Measurements from ENCODE around the gene CDCP2. TPM values are rescaled to one million over a fixed set of nuclear protein-coding genes. Genes with fewer than 3 reads are reported as not detected.
A peak's percentile ranks its signal among the peaks of the same experiment; 100 is the strongest.
"Not testable (repeated sequence)": the region's sequence is repeated elsewhere in the genome, so short reads cannot be mapped to it uniquely, and the experiment has no call there.

The CDCP2 gene
- total RNA-seq, 5 donors from 2014 or later (not counting 1 experiment from before 2014, with no cell fraction given), result 0.25 to 0.35 (median 0.35) TPM; not detected in 2

DNA sequence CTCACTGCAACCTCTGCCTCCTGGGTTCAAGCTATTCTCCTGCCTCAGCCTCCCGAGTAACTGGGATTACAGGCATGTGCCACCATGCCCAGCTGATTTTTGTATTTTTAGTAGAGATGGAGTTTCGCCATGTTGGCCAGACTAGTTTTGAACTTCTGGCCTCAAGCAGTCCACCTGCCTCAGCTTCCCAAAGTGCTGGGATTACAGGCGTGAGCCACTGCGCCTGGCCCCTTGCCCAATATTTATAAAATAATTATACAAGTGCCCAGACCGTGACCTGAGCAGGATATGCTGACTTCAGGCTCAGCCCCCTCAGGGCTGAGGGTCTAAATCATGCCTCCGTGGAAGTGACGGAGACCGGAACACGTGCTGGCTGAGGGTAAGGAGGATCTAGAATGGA, 48.2 kb downstream of the CDCP2 start:
- H3K4me3 ChIP-seq (ENCODE audit: control insufficient read depth in 1 of 2, extremely low read depth in 1 of 2, low read length in 1 of 2); H3K27ac Mint-ChIP-seq; H3K27ac ChIP-seq (ENCODE audit: low read length); DNase-seq; H3K4me1 Mint-ChIP-seq; H3K4me1 ChIP-seq (ENCODE audit: control insufficient read depth in 1 of 2, extremely low read depth in 1 of 2, insufficient read depth in 2 of 2, low read length in 2 of 2); H3K4me3 Mint-ChIP-seq; H3K9me3 Mint-ChIP-seq; H3K27me3 Mint-ChIP-seq; POLR2A ChIA-PET; H3K9me3 ChIP-seq; H3K27me3 ChIP-seq (replicated peaks in 1 of 2; ENCODE audit: control insufficient read depth in 2 of 2, extremely low read depth in 1 of 2, insufficient read depth in 2 of 2, low read length in 1 of 2); ATAC-seq (replicated peaks in 1 of 4); H3K36me3 ChIP-seq (ENCODE audit: control insufficient read depth in 2 of 2, extremely low read depth in 1 of 2, insufficient read depth in 1 of 2, low read length in 1 of 2); CTCF ChIA-PET: not testable (repeated sequence)
- 97% methylated on average over 7 of the region's 9 CpGs for WGBS (ENCODE audit: insufficient coverage)
- H3K36me3 Mint-ChIP-seq, result peaks cover 30% of the 10 kb centered on the region

DNA sequence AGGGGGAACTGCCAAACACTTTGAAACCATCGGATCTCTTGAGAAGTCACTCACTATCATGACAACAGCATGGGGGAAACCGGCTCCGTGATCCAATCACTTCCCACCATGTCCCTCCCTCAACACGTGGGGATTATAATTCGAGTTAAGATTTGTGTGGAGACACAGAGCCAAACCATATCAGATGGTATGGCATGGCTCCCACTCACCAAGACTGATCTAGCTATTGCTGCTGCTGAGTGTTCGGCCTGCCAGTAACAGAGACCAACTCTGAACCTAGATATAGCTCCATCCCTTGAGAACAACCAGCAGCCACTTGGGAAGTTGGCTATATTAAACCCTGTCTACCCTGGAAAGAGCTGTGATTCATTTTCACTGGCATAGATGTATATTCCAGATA, 49.4 kb downstream of the CDCP2 start:
- no peaks in the 10 kb centered on the region for H3K27me3 ChIP-seq (replicated peaks in 1 of 2; ENCODE audit: control insufficient read depth in 2 of 2, extremely low read depth in 1 of 2, insufficient read depth in 2 of 2, low read length in 1 of 2)
- Mint-ChIP-seq H3K36me3 (peaks cover 38% of the 10 kb centered on the region), H3K9me3 (no peaks in the 10 kb centered on the region), H3K4me1 (peaks cover 0 to 7% (median 2%) of the 10 kb centered on the region in 3 donors), H3K4me3 (no peak overlapping the region), H3K27ac (no peak overlapping the region), H3K27me3 (no peaks in the 10 kb centered on the region)
- peaks cover 4 to 9% of the 10 kb centered on the region in 2 donors for H3K36me3 ChIP-seq (ENCODE audit: control insufficient read depth in 2 of 2, extremely low read depth in 1 of 2, insufficient read depth in 1 of 2, low read length in 1 of 2)
- H3K4me3 ChIP-seq (ENCODE audit: control insufficient read depth in 1 of 2, extremely low read depth in 1 of 2, low read length in 1 of 2), result no peak overlapping the region
- CTCF ChIA-PET, result interaction anchor here in 1 of 2 donors (0.5 kb wide), 1 partner anchor 386 kb away, joined by 3 read pairs; no protein-coding TSS in a partner anchor
- POLR2A ChIA-PET, result no interaction called here
- ATAC-seq (replicated peaks in 1 of 4), result no peak
- H3K4me1 ChIP-seq (ENCODE audit: control insufficient read depth in 1 of 2, extremely low read depth in 1 of 2, insufficient read depth in 2 of 2, low read length in 2 of 2), result no peaks in the 10 kb centered on the region
- H3K27ac ChIP-seq (ENCODE audit: low read length), result no peak overlapping the region
- WGBS (ENCODE audit: insufficient coverage), result no CpG with 5 or more reads among the region's 6 CpGs
- DNase-seq, result no peak
- H3K9me3 ChIP-seq, result no peaks in the 10 kb centered on the region

DNA sequence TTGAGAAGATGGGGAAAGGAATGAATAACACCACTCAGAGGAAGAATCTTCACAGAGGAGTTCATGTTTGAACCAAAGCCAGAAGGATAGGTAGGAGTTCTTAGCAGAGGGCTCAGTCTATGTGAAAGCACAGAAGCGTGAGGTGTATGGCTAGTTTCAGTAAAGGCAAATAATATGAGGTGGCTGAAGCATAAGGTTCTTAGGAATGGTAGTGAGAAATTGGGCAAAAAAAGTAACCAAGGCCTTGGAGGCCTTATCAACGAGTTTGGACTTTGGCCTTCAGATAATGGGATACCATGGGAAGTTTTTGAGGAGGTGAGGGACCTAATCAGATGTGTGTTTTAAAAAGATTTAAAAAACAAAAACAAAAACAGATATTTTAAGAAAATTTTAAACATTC, 52.3 kb downstream of the CDCP2 start:
- Mint-ChIP-seq H3K36me3 (peaks cover 62% of the 10 kb centered on the region), H3K4me1 (peaks cover 0 to 7% (median 2%) of the 10 kb centered on the region in 3 donors), H3K27me3 (no peaks in the 10 kb centered on the region), H3K9me3 (no peaks in the 10 kb centered on the region), H3K4me3 (no peak overlapping the region), H3K27ac (peak overlapping the region in 1 of 2 donors; percentile 26)
- DNase-seq (no peak), ATAC-seq (replicated peaks in 1 of 4) (no peak)
- CTCF ChIA-PET, result no interaction called here
- H3K36me3 ChIP-seq (ENCODE audit: control insufficient read depth in 2 of 2, extremely low read depth in 1 of 2, insufficient read depth in 1 of 2, low read length in 1 of 2), result peaks cover 4 to 29% of the 10 kb centered on the region in 2 donors
- no peaks in the 10 kb centered on the region for H3K4me1 ChIP-seq (ENCODE audit: control insufficient read depth in 1 of 2, extremely low read depth in 1 of 2, insufficient read depth in 2 of 2, low read length in 2 of 2)
- H3K9me3 ChIP-seq, result no peaks in the 10 kb centered on the region
- H3K27me3 ChIP-seq (replicated peaks in 1 of 2; ENCODE audit: control insufficient read depth in 2 of 2, extremely low read depth in 1 of 2, insufficient read depth in 2 of 2, low read length in 1 of 2), result no peaks in the 10 kb centered on the region
- WGBS (ENCODE audit: insufficient coverage), result 82% methylated on average over 1 of the region's 2 CpGs
- POLR2A ChIA-PET, result no interaction called here
- no peak overlapping the region for H3K27ac ChIP-seq (ENCODE audit: low read length)
- no peak overlapping the region for H3K4me3 ChIP-seq (ENCODE audit: control insufficient read depth in 1 of 2, extremely low read depth in 1 of 2, low read length in 1 of 2)

- ATAC-seq (replicated peaks in 1 of 4), result no peak
- Mint-ChIP-seq H3K9me3 (no peaks in the 10 kb centered on the region), H3K27me3 (no peaks in the 10 kb centered on the region)
Observed at GRCh38 chr1:54099061-54099610, 53.7 kb downstream of the CDCP2 start.

DNA sequence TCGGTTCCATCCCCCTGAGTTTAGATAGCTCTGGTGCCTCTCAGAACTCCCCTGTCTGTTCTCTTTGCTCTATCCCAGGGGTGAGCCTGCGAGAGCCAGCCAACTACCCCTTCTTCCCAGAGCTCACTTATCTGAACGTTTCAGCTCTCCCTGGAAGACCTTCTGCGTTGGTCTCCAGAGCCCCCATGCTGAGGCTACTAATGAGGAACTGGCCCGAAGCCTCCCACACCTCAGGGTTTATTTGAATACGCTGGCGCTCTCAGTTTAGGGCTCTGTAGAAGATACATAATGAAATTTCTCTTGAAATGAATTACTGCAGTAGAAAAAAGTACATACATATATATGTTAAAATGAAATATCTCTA, 55.9 kb downstream of the CDCP2 start:
- H3K4me3 ChIP-seq (ENCODE audit: control insufficient read depth in 1 of 2, extremely low read depth in 1 of 2, low read length in 1 of 2), result no peak overlapping the region
- CTCF ChIA-PET, result no interaction called here
- Mint-ChIP-seq H3K36me3 (peaks cover 57% of the 10 kb centered on the region), H3K9me3 (no peaks in the 10 kb centered on the region), H3K4me1 (peaks cover 0 to 7% (median 2%) of the 10 kb centered on the region in 3 donors), H3K4me3 (no peak overlapping the region), H3K27me3 (no peaks in the 10 kb centered on the region), H3K27ac (no peak overlapping the region)
- no peaks in the 10 kb centered on the region for H3K27me3 ChIP-seq (replicated peaks in 1 of 2; ENCODE audit: control insufficient read depth in 2 of 2, extremely low read depth in 1 of 2, insufficient read depth in 2 of 2, low read length in 1 of 2)
- ATAC-seq (replicated peaks in 1 of 4), result no peak
- no peak overlapping the region for H3K27ac ChIP-seq (ENCODE audit: low read length)
- H3K4me1 ChIP-seq (ENCODE audit: control insufficient read depth in 1 of 2, extremely low read depth in 1 of 2, insufficient read depth in 2 of 2, low read length in 2 of 2), result no peaks in the 10 kb centered on the region
- 61% methylated on average over 3 of the region's 7 CpGs for WGBS (ENCODE audit: insufficient coverage)
- no peak for DNase-seq
- no peaks in the 10 kb centered on the region for H3K9me3 ChIP-seq
- POLR2A ChIA-PET, result no interaction called here
- peaks cover 0 to 31% of the 10 kb centered on the region in 2 donors for H3K36me3 ChIP-seq (ENCODE audit: control insufficient read depth in 2 of 2, extremely low read depth in 1 of 2, insufficient read depth in 1 of 2, low read length in 1 of 2)

More at GRCh38 chr1:54099061-54099610, 53.7 kb downstream of the CDCP2 start:
- no peak overlapping the region for H3K4me3 Mint-ChIP-seq
- H3K36me3 ChIP-seq (ENCODE audit: control insufficient read depth in 2 of 2, extremely low read depth in 1 of 2, insufficient read depth in 1 of 2, low read length in 1 of 2), result peaks cover 4 to 32% of the 10 kb centered on the region in 2 donors
- peaks cover 0 to 7% (median 2%) of the 10 kb centered on the region in 3 donors for H3K4me1 Mint-ChIP-seq
- no peaks in the 10 kb centered on the region for H3K9me3 ChIP-seq
- H3K36me3 Mint-ChIP-seq, result peaks cover 63% of the 10 kb centered on the region
- no peak overlapping the region for H3K4me3 ChIP-seq (ENCODE audit: control insufficient read depth in 1 of 2, extremely low read depth in 1 of 2, low read length in 1 of 2)
- H3K27me3 ChIP-seq (replicated peaks in 1 of 2; ENCODE audit: control insufficient read depth in 2 of 2, extremely low read depth in 1 of 2, insufficient read depth in 2 of 2, low read length in 1 of 2), result no peaks in the 10 kb centered on the region
- H3K27ac Mint-ChIP-seq, result no peak overlapping the region
- WGBS (ENCODE audit: insufficient coverage), result 68% methylated on average over 3 of the region's 6 CpGs
- POLR2A ChIA-PET, result interaction anchor here in 1 of 2 donors (0.6 kb wide), 1 partner anchor 260 kb away, joined by 3 read pairs; no protein-coding TSS in a partner anchor
- H3K4me1 ChIP-seq (ENCODE audit: control insufficient read depth in 1 of 2, extremely low read depth in 1 of 2, insufficient read depth in 2 of 2, low read length in 2 of 2), result no peaks in the 10 kb centered on the region
- no peak overlapping the region for H3K27ac ChIP-seq (ENCODE audit: low read length)
- CTCF ChIA-PET, result no interaction called here
- no peak for DNase-seq

GRCh38 chr1:54096227-54096876, 56.4 kb downstream of the CDCP2 start:
- ChIA-PET CTCF (no interaction called here), POLR2A (interaction anchor here in 1 of 2 donors (0.5 kb wide), 1 partner anchor 46 kb away, joined by 3 read pairs; no protein-coding TSS in a partner anchor)
- no peak overlapping the region for H3K27ac ChIP-seq (ENCODE audit: low read length)
- H3K9me3 ChIP-seq, result no peaks in the 10 kb centered on the region
- Mint-ChIP-seq H3K4me3 (no peak overlapping the region), H3K4me1 (peaks cover 0 to 7% (median 2%) of the 10 kb centered on the region in 3 donors), H3K9me3 (no peaks in the 10 kb centered on the region), H3K27ac (no peak overlapping the region), H3K36me3 (peaks cover 58% of the 10 kb centered on the region), H3K27me3 (no peaks in the 10 kb centered on the region)
- H3K4me3 ChIP-seq (ENCODE audit: control insufficient read depth in 1 of 2, extremely low read depth in 1 of 2, low read length in 1 of 2), result no peak overlapping the region
- ATAC-seq (replicated peaks in 1 of 4) (no peak), DNase-seq (no peak)
- 91% methylated on average over 21 of the region's 25 CpGs for WGBS (ENCODE audit: insufficient coverage)
- H3K4me1 ChIP-seq (ENCODE audit: control insufficient read depth in 1 of 2, extremely low read depth in 1 of 2, insufficient read depth in 2 of 2, low read length in 2 of 2), result no peaks in the 10 kb centered on the region
- H3K36me3 ChIP-seq (ENCODE audit: control insufficient read depth in 2 of 2, extremely low read depth in 1 of 2, insufficient read depth in 1 of 2, low read length in 1 of 2), result peaks cover 0 to 26% of the 10 kb centered on the region in 2 donors
- no peaks in the 10 kb centered on the region for H3K27me3 ChIP-seq (replicated peaks in 1 of 2; ENCODE audit: control insufficient read depth in 2 of 2, extremely low read depth in 1 of 2, insufficient read depth in 2 of 2, low read length in 1 of 2)
